ENCODE measurements around the gene LRRC19.

DNA sequence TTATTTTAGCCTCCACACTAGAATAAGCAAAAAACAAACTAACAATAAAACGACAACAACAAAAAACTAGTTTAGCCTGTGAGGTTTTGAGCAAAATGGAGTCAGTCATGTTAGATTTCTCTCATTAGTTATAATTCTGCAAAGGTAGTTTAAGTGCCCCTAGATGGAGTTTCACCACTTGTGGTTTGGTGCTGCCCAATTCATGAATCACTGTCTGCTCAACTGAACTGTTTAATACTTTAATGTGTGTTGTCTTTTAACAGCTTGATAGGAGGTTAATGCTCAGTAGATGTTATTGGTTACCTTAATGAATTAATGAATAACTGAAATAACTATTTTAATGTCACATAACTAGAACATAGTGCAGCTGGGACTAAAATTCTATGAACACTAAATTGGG, 55.0 kb downstream of the LRRC19 start:
- no peak for TF ChIP-seq SUZ12 (IDR thresholded peaks at IDR 0.05; ENCODE audit: extremely low read depth, insufficient read depth, insufficient read length)
- TF ChIP-seq ZNF274 (IDR thresholded peaks at IDR 0.05; ENCODE audit: low read depth, low read length), result no peak
